Measurements from ENCODE around the gene TRIM10. TPM values are rescaled to one million over a fixed set of nuclear protein-coding genes. Genes with fewer than 3 reads are reported as not detected.

The TRIM10 gene
- total RNA-seq, 4 donors from 2014 or later: not detected

GRCh38 chr6:30149858-30150550 lies 11.0 kb downstream of the TRIM10 start:
- in situ Hi-C loops (cut with MboI; ENCODE audit: low sequenced_read_pairs in 4 of 4): loop anchor here in 1 of 4 donors (25.0 kb wide), 1 partner anchor 313 kb away; the partner anchor contains the start of gene HLA-G
- intact Hi-C loops (cut with DNase I; ENCODE audit: low total_unique reads): no loop called here

DNA sequence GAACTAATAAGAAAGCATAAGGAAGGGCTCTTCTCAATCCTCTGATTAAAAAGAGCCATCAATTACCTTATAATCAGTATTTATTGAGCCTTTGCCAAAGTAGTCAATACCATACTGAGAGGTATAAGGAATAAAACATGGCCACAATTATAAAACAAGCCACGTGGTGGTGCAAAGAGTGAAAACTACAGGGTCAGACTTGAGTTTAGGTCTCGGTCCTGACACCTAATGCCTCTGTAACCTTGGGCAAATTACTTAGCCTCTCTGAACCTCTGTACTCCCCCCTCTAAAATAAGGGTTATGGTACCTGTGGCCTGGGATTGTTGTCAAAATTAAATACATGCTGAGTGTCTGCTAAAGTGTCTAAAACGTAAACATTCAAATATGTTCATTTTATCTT lies 11.8 kb downstream of the TRIM10 start:
- intact Hi-C loops (cut with DNase I; ENCODE audit: low total_unique reads): no loop called here
- no peak for ATAC-seq

More at GRCh38 chr6:30149858-30150550, 11.0 kb downstream of the TRIM10 start:
- no peaks in the 10 kb centered on the region for H3K36me3 ChIP-seq
- no peaks in the 10 kb centered on the region for H3K4me1 ChIP-seq
- no peak for ATAC-seq
- H3K27me3 ChIP-seq: peaks cover 0 to 15% (median 0%) of the 10 kb centered on the region in 3 donors
- DNase-seq: no peak
- TF ChIP-seq, protein P1, sequence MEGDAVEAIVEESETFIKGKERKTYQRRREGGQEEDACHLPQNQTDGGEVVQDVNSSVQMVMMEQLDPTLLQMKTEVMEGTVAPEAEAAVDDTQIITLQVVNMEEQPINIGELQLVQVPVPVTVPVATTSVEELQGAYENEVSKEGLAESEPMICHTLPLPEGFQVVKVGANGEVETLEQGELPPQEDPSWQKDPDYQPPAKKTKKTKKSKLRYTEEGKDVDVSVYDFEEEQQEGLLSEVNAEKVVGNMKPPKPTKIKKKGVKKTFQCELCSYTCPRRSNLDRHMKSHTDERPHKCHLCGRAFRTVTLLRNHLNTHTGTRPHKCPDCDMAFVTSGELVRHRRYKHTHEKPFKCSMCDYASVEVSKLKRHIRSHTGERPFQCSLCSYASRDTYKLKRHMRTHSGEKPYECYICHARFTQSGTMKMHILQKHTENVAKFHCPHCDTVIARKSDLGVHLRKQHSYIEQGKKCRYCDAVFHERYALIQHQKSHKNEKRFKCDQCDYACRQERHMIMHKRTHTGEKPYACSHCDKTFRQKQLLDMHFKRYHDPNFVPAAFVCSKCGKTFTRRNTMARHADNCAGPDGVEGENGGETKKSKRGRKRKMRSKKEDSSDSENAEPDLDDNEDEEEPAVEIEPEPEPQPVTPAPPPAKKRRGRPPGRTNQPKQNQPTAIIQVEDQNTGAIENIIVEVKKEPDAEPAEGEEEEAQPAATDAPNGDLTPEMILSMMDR (IDR thresholded peaks at IDR 0.05 in 4 of 5, conservative IDR thresholded peaks at IDR 0.05 in 1 of 5): no peak
- no peak for TF ChIP-seq POLR2A (IDR thresholded peaks at IDR 0.05)
- H3K4me3 ChIP-seq: no peak overlapping the region
- H3K27ac ChIP-seq: no peak overlapping the region
- no peaks in the 10 kb centered on the region for H3K9me3 ChIP-seq

DNA sequence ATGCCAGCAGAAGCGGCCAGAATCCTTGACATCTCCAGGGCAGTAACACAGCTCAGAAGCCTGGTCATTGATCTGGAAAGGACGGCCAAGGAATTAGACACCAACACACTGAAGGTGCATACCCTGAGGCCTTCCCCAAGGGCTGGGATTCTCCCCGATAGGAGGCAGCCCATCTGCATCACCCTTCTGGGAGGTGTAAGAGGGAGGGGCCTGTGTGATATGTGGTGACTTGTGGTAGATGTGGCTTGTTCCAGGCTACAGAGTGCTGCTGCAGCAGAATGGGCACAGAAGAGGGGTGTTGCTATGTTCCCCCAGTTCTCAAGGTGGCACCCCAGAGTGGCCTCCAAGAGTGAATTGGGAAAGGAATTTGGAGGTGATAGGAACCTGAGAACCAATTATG lies 13.9 kb downstream of the TRIM10 start:
- in situ Hi-C loops (cut with MboI; ENCODE audit: low sequenced_read_pairs in 4 of 4): no loop called here
- Histone ChIP-seq H3K4me3 (no peak overlapping the region), H3K27me3 (peaks cover 0 to 11% (median 2%) of the 10 kb centered on the region in 3 donors), H3K9me3 (no peaks in the 10 kb centered on the region), H3K36me3 (no peaks in the 10 kb centered on the region), H3K4me1 (no peaks in the 10 kb centered on the region), H3K27ac (no peak overlapping the region)
- DNase-seq: no peak
- TF ChIP-seq, protein P1 (IDR thresholded peaks at IDR 0.05 in 4 of 5, conservative IDR thresholded peaks at IDR 0.05 in 1 of 5): no peak
- no peak for TF ChIP-seq POLR2A (IDR thresholded peaks at IDR 0.05)
- ATAC-seq: no peak
- intact Hi-C loops (cut with DNase I; ENCODE audit: low total_unique reads): no loop called here

More for the DNA sequence above, 11.8 kb downstream of the TRIM10 start:
- peaks cover 0 to 11% (median 0%) of the 10 kb centered on the region in 3 donors for H3K27me3 ChIP-seq
- H3K4me1 ChIP-seq: no peaks in the 10 kb centered on the region
- in situ Hi-C loops (cut with MboI; ENCODE audit: low sequenced_read_pairs in 4 of 4): no loop called here
- no peak for DNase-seq
- H3K27ac ChIP-seq: no peak overlapping the region
- H3K9me3 ChIP-seq: no peaks in the 10 kb centered on the region
- no peak overlapping the region for H3K4me3 ChIP-seq
- TF ChIP-seq, protein P1 (IDR thresholded peaks at IDR 0.05 in 4 of 5, conservative IDR thresholded peaks at IDR 0.05 in 1 of 5): no peak
- TF ChIP-seq POLR2A (IDR thresholded peaks at IDR 0.05): no peak
- H3K36me3 ChIP-seq: no peaks in the 10 kb centered on the region

GRCh38 chr6:30145818-30146217 lies 15.2 kb downstream of the TRIM10 start:
- peaks cover 0 to 11% (median 2%) of the 10 kb centered on the region in 3 donors for H3K27me3 ChIP-seq
- in situ Hi-C loops (cut with MboI; ENCODE audit: low sequenced_read_pairs in 4 of 4): no loop called here

More at GRCh38 chr6:30145818-30146217, 15.2 kb downstream of the TRIM10 start:
- TF ChIP-seq POLR2A (IDR thresholded peaks at IDR 0.05): no peak
- TF ChIP-seq, protein P1 (IDR thresholded peaks at IDR 0.05 in 4 of 5, conservative IDR thresholded peaks at IDR 0.05 in 1 of 5): no peak
- no peaks in the 10 kb centered on the region for H3K36me3 ChIP-seq
- no peak overlapping the region for H3K4me3 ChIP-seq
- ATAC-seq (no peak), DNase-seq (no peak)
- H3K9me3 ChIP-seq: no peaks in the 10 kb centered on the region
- H3K4me1 ChIP-seq: no peaks in the 10 kb centered on the region
- intact Hi-C loops (cut with DNase I; ENCODE audit: low total_unique reads): no loop called here
- H3K27ac ChIP-seq: no peak overlapping the region

All from gastrocnemius medialis (tissue), 4 donors.